EH (cell line): ENCODE results near the gene PSME4.
"Not testable (repeated sequence)": the region's sequence is repeated elsewhere in the genome, so short reads cannot be mapped to it uniquely, and the experiment has no call there.

Source experiments
- DNase-seq: peaks from one replicate; pipeline ENCODE4 v3.0.0-alpha.2; 2015; ENCODE audit warnings: low read depth

PSME4 gene

DNA sequence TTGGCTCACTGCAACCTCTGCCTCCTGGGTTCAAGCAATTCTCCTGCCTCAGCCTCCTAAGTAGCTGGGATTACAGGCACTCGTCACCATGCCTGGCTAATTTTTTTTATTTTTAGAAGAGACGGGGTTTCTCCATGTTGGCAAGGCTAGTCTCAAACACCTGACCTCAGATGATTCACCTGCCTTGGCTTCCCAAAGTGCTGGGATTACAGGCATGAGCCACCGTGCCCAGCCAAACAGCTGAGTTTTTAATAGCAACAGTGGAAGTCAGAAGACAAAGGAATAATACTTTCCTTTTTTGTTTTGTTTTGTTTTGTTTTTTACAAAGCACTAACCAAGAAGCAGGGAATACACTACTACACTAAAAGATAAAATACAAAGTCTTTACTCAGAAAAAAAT lies 127.9 kb downstream of the PSME4 start:
- no peak for DNase-seq

DNA sequence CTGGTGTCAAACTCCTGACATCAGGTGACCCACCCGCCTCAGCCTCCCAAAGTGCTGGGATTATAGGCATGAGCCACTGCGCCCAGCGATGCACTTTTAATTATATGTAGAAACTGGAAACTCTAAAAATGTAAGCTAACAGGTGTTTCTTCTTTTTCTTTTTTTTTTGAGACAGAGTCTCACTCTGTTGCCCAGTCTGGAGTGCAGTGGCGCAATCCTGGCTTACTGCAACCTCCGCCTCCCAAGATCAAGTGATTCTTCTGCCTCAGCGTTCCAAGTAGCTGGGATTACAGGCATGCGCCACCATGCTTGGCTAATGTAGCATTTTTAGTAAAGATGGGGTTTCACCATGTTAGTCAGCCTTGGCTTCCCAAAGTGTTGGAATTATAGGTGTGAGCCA lies 129.1 kb downstream of the PSME4 start:
- not testable (repeated sequence) for DNase-seq

DNA sequence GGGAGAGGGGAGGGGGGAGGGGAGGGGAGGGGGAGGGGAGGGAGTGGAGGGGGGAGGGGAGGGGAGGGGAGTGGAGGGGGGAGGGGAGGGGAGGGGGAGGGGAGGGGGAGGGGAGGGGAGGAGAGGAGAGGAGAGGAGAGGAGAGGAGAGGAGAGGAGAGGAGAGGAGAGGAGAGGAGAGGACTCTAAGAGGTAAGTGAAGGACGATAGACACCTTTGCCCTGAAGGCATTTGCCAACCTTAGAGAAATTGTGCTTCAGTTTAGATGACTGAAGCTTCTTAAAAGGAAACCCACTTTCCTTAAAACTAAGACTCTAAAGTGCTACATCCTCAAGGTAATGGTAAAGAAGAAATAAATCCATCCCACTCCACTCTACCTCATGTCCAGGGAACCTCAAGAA lies 130.2 kb downstream of the PSME4 start:
- DNase-seq: no peak

DNA sequence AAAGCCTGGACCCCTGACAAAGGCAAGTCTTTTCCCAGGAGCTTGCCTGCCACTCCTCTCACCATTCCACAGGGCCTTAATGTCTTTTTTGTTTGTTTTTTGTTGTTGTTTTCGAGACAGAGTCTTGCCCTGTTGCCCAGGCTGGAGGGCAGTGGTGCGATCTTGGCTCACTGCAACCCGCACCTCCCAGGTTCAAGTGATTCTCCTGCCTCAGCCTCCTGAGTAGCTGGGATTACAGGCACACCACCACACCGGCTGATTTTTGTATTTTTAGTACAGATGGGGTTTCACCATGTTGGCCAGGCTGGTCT lies 140.9 kb downstream of the PSME4 start:
- DNase-seq: not testable (repeated sequence)

DNA sequence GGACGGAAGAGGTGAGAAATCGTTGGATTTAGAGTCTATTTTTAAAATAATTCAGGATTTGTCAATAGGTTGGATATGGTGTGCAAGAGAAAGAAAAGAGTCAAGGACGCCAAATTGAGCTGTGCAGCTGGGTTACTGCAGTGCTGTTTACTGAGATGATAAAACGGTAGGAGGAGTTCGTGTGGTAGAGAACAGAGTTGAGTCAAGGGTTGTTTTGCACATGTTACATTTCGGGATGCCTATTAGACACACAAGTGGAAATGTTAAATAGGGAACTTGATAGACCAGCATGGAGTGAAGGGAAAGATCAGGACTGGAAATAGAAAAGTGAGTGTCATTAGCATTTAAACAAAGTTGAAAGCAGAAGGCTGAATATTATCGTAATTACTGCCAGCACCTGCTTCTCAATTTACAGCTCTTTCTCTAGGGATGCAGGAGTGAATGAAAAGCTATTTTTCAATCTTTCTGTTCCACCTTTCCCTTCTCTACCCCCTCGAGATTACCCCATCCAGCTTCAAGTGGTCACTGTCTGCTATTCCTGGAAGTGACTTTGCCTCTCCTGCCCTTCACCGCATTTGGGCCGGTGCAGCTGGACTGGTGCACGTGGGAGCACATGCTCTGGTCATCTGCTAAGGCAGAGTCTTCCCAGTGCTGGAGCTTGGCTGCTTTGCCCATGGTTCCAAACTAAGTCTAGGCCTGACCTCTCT lies 141.4 kb downstream of the PSME4 start:
- no peak for DNase-seq

DNA sequence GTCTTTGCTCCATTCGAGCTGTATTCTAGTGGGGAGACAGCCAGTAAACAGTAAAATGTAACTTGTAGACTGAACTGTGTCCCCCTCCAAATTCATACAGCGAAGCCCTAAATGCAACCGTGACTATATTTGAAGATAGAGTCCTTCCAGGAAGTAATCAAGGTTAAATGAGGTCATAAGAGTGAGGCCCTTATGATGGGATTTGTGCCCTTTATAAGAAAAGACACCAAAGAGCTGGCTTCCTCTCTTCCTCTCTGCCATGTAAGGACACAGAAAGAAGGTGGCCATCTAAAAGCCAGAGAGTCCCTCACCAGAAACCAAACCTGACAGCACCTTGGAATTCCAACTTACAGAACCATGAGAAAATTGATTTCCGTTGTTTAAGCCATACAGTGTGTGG lies 142.5 kb downstream of the PSME4 start:
- DNase-seq: no peak

DNA sequence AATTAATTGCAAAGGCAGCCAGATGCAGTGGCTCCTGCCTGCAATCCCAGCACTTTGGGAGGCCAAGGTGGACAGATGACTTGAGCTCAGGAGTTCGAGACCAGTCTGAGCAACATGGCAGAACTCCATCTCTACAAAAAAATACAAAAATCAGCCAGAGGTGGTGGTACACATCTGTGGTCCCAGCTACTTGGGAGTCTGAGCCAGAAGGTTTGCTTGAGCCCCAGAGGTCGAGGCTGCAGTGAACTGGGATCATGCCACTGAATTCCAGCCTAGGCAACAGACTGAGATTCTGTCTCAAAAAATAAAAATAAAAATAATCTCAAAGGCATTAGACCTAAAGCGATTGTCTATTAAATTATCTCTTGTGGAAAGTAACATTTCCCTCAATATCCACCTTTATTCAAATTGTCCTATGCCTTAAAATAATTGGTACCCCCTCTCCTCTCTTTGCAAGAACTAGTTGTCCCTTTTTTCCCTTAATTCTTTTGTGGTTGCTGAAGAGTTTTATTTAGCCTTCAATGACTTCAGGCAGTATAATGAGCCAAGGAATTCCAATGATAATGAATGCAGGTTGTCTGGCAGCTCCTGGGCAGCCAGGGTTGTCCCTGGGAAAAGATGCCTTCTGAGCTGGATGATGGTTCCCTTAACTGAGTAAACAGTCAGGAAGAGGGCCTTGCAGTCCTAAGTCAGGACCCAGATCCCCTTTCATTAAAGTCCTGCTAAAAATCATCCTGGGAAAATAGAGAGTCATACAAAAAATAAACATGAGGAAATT lies 143.2 kb downstream of the PSME4 start:
- DNase-seq: peak; percentile 24

DNA sequence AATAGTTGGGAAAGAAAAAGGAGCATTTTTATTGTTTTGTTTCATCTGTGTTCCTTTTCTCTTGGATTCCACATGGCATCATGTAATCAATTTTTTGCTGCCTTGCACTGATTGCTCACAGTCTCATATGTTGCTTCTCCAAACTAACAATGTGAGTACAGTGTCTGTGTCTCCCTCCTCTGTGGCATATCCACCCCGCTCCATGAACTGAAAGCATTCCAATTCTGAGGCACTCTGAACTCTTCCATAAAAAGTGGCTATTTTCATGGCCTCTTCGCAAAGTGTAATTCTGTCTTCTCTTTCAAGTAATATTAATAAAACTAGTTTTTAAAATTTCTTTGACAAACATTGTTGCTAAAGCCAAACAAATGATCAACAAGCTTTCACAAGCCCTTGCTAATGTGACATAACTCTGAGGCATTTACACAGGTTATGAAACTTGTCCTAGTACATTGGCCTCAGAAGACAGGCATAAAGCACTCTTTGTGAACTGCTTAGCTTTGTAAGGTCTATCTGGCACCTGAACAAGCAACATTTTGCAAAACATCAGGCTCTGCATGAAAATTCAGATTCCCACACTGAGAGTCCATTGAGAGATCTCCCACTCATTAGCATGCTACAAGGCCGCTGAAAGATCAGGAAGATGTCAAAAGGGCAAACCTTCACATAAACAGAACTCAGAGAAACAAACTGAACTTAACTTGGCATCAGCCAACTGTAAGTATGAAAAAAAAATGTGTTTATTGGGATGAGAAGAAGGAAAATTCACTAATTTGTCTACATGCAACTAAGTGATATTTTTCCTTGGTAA lies 144.0 kb downstream of the PSME4 start:
- DNase-seq: no peak

DNA sequence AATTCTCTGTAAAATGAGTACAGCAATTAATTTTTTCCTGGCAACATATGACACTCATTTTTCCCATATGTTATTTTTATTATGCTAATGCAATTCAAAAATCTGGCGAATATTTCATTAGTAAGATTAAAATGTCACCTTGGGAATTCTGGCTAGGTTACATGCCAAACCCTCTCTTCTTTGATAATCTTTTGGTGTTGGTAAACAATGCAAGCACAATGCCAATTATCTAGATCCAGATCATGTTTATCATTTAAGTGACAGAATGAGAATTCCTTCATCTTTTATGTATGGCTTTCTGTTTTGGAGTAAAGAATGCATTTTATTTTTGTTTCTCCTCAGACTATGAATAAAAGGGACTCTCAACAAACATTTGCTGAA lies 144.8 kb downstream of the PSME4 start:
- DNase-seq: no peak

DNA sequence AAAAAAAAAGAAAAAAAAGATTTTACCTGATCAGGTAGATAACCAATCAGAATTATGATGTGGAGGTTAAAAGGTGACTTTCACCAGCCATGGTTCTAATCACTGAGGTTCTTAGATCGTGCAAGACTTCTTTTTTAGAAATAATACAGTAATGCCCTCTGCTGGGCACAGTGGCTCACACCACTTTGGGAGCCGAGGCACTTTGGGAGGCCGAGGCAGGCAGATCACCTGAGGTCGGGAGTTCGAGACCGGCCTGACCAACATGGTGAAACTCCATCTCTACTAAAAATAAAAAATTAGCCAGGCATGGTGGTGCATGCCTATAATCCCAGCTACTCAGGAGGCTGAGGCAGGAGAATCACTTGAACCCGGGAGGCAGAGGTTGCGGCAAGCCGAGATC lies 147.2 kb downstream of the PSME4 start:
- not testable (repeated sequence) for DNase-seq

DNA sequence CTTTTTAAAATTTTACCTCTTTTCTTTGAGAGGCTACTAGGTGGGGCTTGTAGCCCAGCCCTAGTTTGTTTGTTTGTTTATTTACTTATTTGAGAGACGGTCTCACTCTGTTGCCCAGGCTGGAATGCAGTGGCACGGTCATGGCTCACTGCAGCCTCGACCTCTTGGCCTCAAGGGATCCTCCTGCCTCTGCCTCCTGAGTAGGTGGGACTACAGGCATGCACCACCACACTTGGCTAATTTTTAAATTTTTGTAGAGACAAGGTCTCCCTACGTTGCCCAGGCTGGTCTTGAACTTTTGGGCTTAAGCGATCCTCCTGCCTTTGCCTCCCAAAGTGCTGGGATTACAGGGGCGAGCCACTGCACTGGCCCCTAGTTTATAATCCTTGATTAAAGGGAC lies 149.0 kb downstream of the PSME4 start:
- DNase-seq: no peak

DNA sequence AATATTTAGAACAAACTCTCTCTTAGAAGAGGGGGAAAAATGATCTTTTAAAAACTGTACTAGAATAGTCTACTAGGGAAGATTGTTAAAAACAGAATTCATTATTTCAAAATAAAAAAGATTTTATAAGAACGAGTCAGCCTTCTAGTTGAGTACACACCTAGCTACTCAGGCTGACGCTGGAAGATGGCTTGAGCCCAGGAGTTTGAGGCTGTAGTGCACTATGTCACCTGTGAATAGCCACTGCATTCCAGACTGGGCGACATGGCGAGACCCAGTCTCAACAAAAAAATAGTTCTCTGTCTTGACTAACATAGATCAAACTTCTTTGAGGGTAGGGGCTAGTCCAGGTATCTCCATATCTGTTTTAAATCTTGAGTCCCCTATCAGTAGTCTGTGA lies 150.1 kb downstream of the PSME4 start:
- DNase-seq: no peak

DNA sequence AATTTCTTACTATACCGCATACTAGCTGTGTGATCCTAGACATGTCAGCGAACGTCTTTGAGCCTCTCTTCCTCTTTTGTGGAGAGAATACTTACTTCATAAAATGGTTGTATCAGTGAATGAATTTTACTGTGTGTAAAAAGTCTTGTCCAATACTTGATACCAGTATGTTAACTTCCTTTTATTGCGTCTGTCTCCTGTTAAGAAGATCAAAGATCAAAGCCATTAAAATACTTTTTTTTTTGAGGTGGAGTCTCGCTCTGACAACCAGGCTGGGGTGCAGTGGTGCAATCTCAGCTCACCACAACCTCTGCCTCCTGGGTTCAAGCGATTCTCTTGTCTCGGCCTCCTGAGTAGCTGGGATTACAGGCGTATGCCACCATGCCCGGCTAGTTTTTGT lies 150.7 kb downstream of the PSME4 start:
- no peak for DNase-seq

DNA sequence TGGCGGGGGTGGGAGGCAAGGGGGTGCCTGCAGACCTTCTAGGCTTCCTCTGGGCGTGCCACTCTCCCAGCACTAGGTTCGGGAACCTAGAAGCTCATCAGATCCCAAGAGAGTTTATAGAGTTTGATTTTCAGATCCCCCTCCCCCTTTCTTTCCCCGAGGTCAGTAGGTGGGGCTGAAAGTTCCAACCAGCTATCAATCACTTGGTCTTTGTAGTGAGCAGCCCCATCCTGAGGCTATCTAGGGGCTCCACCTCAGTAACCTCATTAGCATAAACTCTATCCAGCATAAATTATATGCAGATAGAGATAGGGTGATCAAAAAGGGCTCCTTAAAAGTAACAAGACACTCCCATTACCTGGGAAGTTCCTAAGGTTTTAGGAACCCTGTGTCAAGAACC lies 151.2 kb downstream of the PSME4 start:
- DNase-seq: no peak

DNA sequence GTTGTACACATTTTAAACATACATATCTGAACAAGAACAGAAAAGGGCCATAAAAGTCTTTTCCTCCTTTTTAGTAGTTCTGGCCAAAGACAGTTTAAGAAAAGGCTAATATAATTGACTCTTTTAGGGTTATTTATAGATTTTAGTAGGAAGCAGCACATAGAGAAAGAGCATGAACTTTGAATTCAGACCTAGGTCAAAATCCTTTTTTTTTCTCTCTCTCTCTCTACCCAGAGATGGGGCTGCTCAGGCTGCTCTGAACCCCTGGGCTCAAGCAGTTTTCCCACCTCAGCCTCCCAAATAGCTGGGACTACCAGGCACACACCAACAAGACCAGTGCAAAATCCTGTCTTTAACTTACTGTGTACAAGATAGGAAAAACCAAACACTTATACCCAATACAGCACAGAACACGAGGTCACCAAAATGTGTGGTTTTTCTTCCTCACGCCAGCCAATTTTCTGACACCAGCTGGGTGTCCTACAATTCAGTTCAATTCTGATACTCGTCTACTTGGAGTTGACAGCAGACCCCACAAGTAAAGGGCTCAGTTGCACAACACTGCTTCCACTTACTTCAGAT lies 151.8 kb downstream of the PSME4 start:
- DNase-seq: no peak
